OCI-LY3 (cell line): Measurements from ENCODE around the gene RNF5.

ENCODE experiments used
- H2AFZ ChIP-seq: fragments of 200-600, 300-600 bp; shearing (Covaris generic); 2 replicates; pipeline ENCODE4 v1.6.0; 2014; ENCODE audit warnings: antibody characterized with exemption, low read depth, low read length
- H3K27ac ChIP-seq: fragments of 200-600, 300-600 bp; sonication (generic); 2 replicates; pipeline ENCODE4 v1.5.1; 2014; ENCODE audit warnings: mild to moderate bottlenecking, low read length, moderate library complexity, mixed read lengths
- H3K27me3 ChIP-seq: fragments of 200-600, 300-600 bp; sonication (generic); 2 replicates; pipeline ENCODE4 v1.6.1; 2014; ENCODE audit warnings: low read depth, low read length, mixed read lengths
- H3K36me3 ChIP-seq: fragments of 200-600, 300-600 bp; sonication (generic); replicated peaks from 2 replicates; pipeline ENCODE3; 2014; ENCODE audit warnings: low read depth, low read length, mixed read lengths
- H3K4me1 ChIP-seq: fragments of 300-600, 200-600 bp; sonication (generic); 2 replicates; pipeline ENCODE4 v1.6.1; 2014; ENCODE audit warnings: low read length, mixed read lengths
- H3K4me2 ChIP-seq: fragments of 200-600, 300-600 bp; sonication (generic); 2 replicates; pipeline ENCODE4 v1.6.1; 2014; ENCODE audit warnings: low read length, mixed read lengths
- H3K4me3 ChIP-seq: fragments of 300-600, 200-600 bp; sonication (generic); 2 replicates; pipeline ENCODE4 v1.5.1; 2014; ENCODE audit warnings: antibody characterized with exemption, mild to moderate bottlenecking, low read length, moderate library complexity
- H3K79me2 ChIP-seq: fragments of 300-600, 200-600 bp; shearing (Covaris generic); 2 replicates; pipeline ENCODE4 v1.6.1; 2014; ENCODE audit warnings: mild to moderate bottlenecking, low read length, mixed read lengths
- H3K9ac ChIP-seq: fragments of 300-600, 200-600 bp; shearing (Covaris generic); 2 replicates; pipeline ENCODE4 v1.6.0; 2014; ENCODE audit warnings: mild to moderate bottlenecking, low read length, moderate library complexity
- H3K9me3 ChIP-seq: fragments of 200-600, 300-600 bp; shearing (Covaris generic); 2 replicates; pipeline ENCODE4 v1.6.1; 2014; ENCODE audit warnings: low read length, mixed read lengths; ENCODE audit not compliant: insufficient read depth
- H4K20me1 ChIP-seq: fragments of 200-600, 300-600 bp; sonication (generic); 2 replicates; pipeline ENCODE4 v1.6.1; 2016; ENCODE audit warnings: low read length, mixed read lengths; ENCODE audit not compliant: insufficient read depth
- CTCF ChIP-seq: fragments of 200-600, 300-600 bp; sonication (generic); IDR thresholded peaks from 2 replicates; pipeline ENCODE4 v1.5.1; 2014; ENCODE audit warnings: antibody characterized with exemption, low read length, low read depth
- EZH2phosphoT487 ChIP-seq: fragments of 200-600 bp; shearing (Covaris generic); IDR thresholded peaks from 2 replicates; pipeline ENCODE4 v1.6.1; 2018; ENCODE audit warnings: antibody characterized with exemption, mixed run types, low read depth

Gene RNF5

GRCh38 chr6:32177183-32177787 is 920 bp upstream of the RNF5 start:
- Histone ChIP-seq H4K20me1 (no peaks in the 10 kb centered on the region), H3K4me2 (peak overlapping the region; percentile 98), H3K36me3 (peaks cover under 1% of the 10 kb centered on the region), H3K27me3 (no peaks in the 10 kb centered on the region), H3K4me1 (peaks cover 22% of the 10 kb centered on the region), H3K4me3 (peak overlapping the region; percentile 99), H3K79me2 (peaks cover 26% of the 10 kb centered on the region), H3K27ac (peak overlapping the region; percentile 90), H2AFZ (no peak overlapping the region; the same call in 1 of the 2 replicates), H3K9me3 (no peaks in the 10 kb centered on the region), H3K9ac (peak overlapping the region; percentile 90)
- no peak for TF ChIP-seq EZH2phosphoT487
- no peak for TF ChIP-seq CTCF

- Histone ChIP-seq H3K4me2 (peak overlapping the region; percentile 57), H2AFZ (no peak overlapping the region), H3K9ac (peak overlapping the region; percentile 90), H3K27ac (peak overlapping the region; percentile 90), H3K79me2 (peaks cover 26% of the 10 kb centered on the region), H4K20me1 (no peaks in the 10 kb centered on the region), H3K36me3 (peaks cover 13% of the 10 kb centered on the region), H3K27me3 (no peaks in the 10 kb centered on the region), H3K4me1 (peaks cover 22% of the 10 kb centered on the region), H3K4me3 (peak overlapping the region; percentile 99), H3K9me3 (no peaks in the 10 kb centered on the region)
- TF ChIP-seq EZH2phosphoT487 (no peak), CTCF (no peak)
These were observed 589 bp downstream of the RNF5 start for GRCh38 chr6:32178547-32179440.

GRCh38 chr6:32179766-32180405 is 1.7 kb downstream of the RNF5 start:
- Histone ChIP-seq H3K27ac (no peak overlapping the region), H3K9me3 (no peaks in the 10 kb centered on the region), H3K4me1 (peaks cover 19% of the 10 kb centered on the region), H3K4me2 (peak overlapping the region; percentile 57), H3K27me3 (no peaks in the 10 kb centered on the region), H3K36me3 (peaks cover 13% of the 10 kb centered on the region), H4K20me1 (no peaks in the 10 kb centered on the region), H2AFZ (no peak overlapping the region), H3K9ac (no peak overlapping the region), H3K79me2 (peaks cover 26% of the 10 kb centered on the region), H3K4me3 (no peak overlapping the region)
- TF ChIP-seq EZH2phosphoT487 (no peak), CTCF (no peak)
